GM12878 (cell line): ENCODE results near the gene OR2AG2. TPM values are rescaled to one million over a fixed set of nuclear protein-coding genes. Genes with fewer than 3 reads are reported as not detected.

ENCODE experiments used
- ATF2 ChIP-seq: IDR thresholded peaks from 2 replicates; pipeline ENCODE4 v1.6.1; 2012; ENCODE audit warnings: low read length, inconsistent platforms
- BACH1 ChIP-seq: fragments of 450-650 bp; IDR thresholded peaks from 2 replicates; pipeline ENCODE4 v1.6.1; 2017; ENCODE audit warnings: mild to moderate bottlenecking, borderline replicate concordance
- BRCA1 ChIP-seq: IDR thresholded peaks from 2 replicates; pipeline ENCODE4 v1.6.1; 2011; ENCODE audit warnings: low read depth, low read length, improper control_type of control experiment
- EGR1 ChIP-seq, 2 experiments: IDR thresholded peaks; 1 replicate in 1 of 2; 2 replicates in 1 of 2; pipeline ENCODE4 v1.6.1; 2011 to 2012; ENCODE audit warnings: low read depth in 2 of 2, low read length in 2 of 2, borderline replicate concordance in 1 of 2, mild to moderate bottlenecking in 1 of 2, moderate library complexity in 1 of 2
- EP300 ChIP-seq, 2 experiments: fragments of 150-350 bp in 1 of 2; IDR thresholded peaks; 2 replicates each; pipeline ENCODE4 v1.6.1; 2011 to 2012; ENCODE audit warnings: low read depth in 2 of 2, low read length in 2 of 2, borderline replicate concordance in 1 of 2, improper control_type of control experiment in 1 of 2, inconsistent platforms in 1 of 2; ENCODE audit not compliant: control insufficient read depth in 1 of 2
- HDAC2 ChIP-seq: fragments of 200-600 bp; sonication (generic); IDR thresholded peaks from 2 replicates; pipeline ENCODE4 v1.6.1; 2017
- IKZF2 ChIP-seq, 2 experiments: fragments of 450-650 bp; IDR thresholded peaks; 2 replicates each; pipeline ENCODE4 v1.6.1; 2017; ENCODE audit warnings: mild to moderate bottlenecking in 2 of 2, moderate library complexity in 2 of 2
- MXI1 ChIP-seq: fragments of 150-350 bp; IDR thresholded peaks from 2 replicates; pipeline ENCODE4 v1.6.1; 2011; ENCODE audit warnings: low read depth, mild to moderate bottlenecking, inconsistent platforms, low read length, improper control_type of control experiment
- NR2C1 ChIP-seq: fragments of 450-650 bp; IDR thresholded peaks from 2 replicates; pipeline ENCODE4 v1.6.1; 2017; ENCODE audit warnings: antibody characterized with exemption, mild to moderate bottlenecking, moderate library complexity
- PAX8 ChIP-seq: fragments of 450-650 bp; IDR thresholded peaks from 2 replicates; pipeline ENCODE4 v1.6.1; 2017; ENCODE audit warnings: mild to moderate bottlenecking, moderate library complexity
- PKNOX1 ChIP-seq: fragments of 450-650 bp; IDR thresholded peaks from 2 replicates; pipeline ENCODE4 v1.6.1; 2016; ENCODE audit warnings: mild to moderate bottlenecking
- RCOR1 ChIP-seq: conservative IDR thresholded peaks from 2 replicates; pipeline ENCODE4 v1.6.1; 2012; ENCODE audit warnings: low read depth, low read length, improper control_type of control experiment
- RELA ChIP-seq: fragments of 450-650 bp; IDR thresholded peaks from 2 replicates; pipeline ENCODE4 v1.8.0; 2014; ENCODE audit warnings: borderline replicate concordance; ENCODE audit not compliant: partially characterized antibody
- REST ChIP-seq: IDR thresholded peaks from 2 replicates; pipeline ENCODE4 v1.6.1; 2012; ENCODE audit warnings: mild to moderate bottlenecking, low read depth, low read length
- SKIL ChIP-seq: fragments of 450-650 bp; IDR thresholded peaks from 2 replicates; pipeline ENCODE4 v1.6.1; 2017; ENCODE audit warnings: mild to moderate bottlenecking, low read depth, inconsistent platforms; ENCODE audit not compliant: poor library complexity, severe bottlenecking
- SMC3 ChIP-seq: IDR thresholded peaks from 2 replicates; pipeline ENCODE4 v1.6.1; 2011; ENCODE audit warnings: low read length, improper control_type of control experiment, borderline replicate concordance
- TARDBP ChIP-seq: IDR thresholded peaks from 2 replicates; pipeline ENCODE4 v1.6.1; 2016; ENCODE audit warnings: borderline replicate concordance
- TCF12 ChIP-seq: IDR thresholded peaks from 2 replicates; pipeline ENCODE4 v1.6.1; 2011; ENCODE audit warnings: low read depth, mild to moderate bottlenecking, low read length
- YY1 ChIP-seq: IDR thresholded peaks from 2 replicates; pipeline ENCODE4 v1.6.1; 2011; ENCODE audit warnings: low read depth, mild to moderate bottlenecking, low read length
- ZZZ3 ChIP-seq: IDR thresholded peaks from 2 replicates; pipeline ENCODE4 v1.6.1; 2011; ENCODE audit warnings: low read depth; ENCODE audit not compliant: control insufficient read depth, insufficient read length
- polyA plus RNA-seq, 11 experiments: library from polyadenylated mRNA; depleted of rRNA in 4 of 11; unstranded in 6 of 11; stranded (reverse) in 5 of 11; fragments of >200 nt; fragmentation: Nextera tagmentation in 4 of 11; fragmentation: Illumina TruSeq in 1 of 11; extraction: Ambion mirVana in 4 of 11; extraction: Trizol in 1 of 11; gene quantifications; 1 replicate in 1 of 11; 2 replicates in 10 of 11; pipeline versions ENCODE4 v1.2.1 to v1.2.3, GENCODE V29; 2011 to 2016; ENCODE audit warnings: inconsistent platforms in 2 of 11, missing spikeins in 2 of 11, low read depth in 1 of 11
- total RNA-seq, 4 experiments: library from RNA; depleted of rRNA in 3 of 4; stranded (reverse); fragments of >200 nt in 3 of 4; fragmentation: Illumina TruSeq in 1 of 4; extraction: Trizol in 1 of 4; gene quantifications; 2 replicates each; pipeline versions ENCODE4 v1.2.1 to v1.2.3, GENCODE V29; 2013 to 2021

OR2AG2 gene
- total and polyA plus RNA-seq, 10 of the 15 experiments (the other 5 are each of a cell fraction or from before 2014, with no cell fraction given): 0.01 to 0.09 (median 0.07) TPM; not detected in 6

GRCh38 chr11:6771926-6772893 is at the start of gene OR2AG2 (continued):
- no peak for TF ChIP-seq SKIL
- TF ChIP-seq HDAC2: no peak
- TF ChIP-seq ZZZ3: no peak
- peak; percentile 50 to 52; a peak in 2 of 4 replicates for TF ChIP-seq IKZF2 (IDR thresholded peaks at IDR 0.05)
- no peak for TF ChIP-seq TARDBP
- TF ChIP-seq YY1: no peak
- TF ChIP-seq PAX8: no peak
- TF ChIP-seq RELA: no peak
- no peak for TF ChIP-seq EP300 (IDR thresholded peaks at IDR 0.05; ENCODE audit: borderline replicate concordance in 1 of 2, control insufficient read depth in 1 of 2, low read depth in 2 of 2, low read length in 2 of 2)
- 0 out of 2 replicates have a peak, but pooled peaks have one; percentile 15 for TF ChIP-seq TCF12
- TF ChIP-seq SMC3: no peak
- no peak for TF ChIP-seq BRCA1
- TF ChIP-seq PKNOX1: peak; percentile 48
- no peak for TF ChIP-seq BACH1
- no peak for TF ChIP-seq REST
- no peak for TF ChIP-seq MXI1
- no peak for TF ChIP-seq NR2C1
- peak; percentile 16; the same call in 1 of the 2 replicates for TF ChIP-seq ATF2
- no peak for TF ChIP-seq EGR1 (IDR thresholded peaks at IDR 0.05; ENCODE audit: borderline replicate concordance in 1 of 2, low read depth in 2 of 2, low read length in 2 of 2)
- no peak for TF ChIP-seq RCOR1
